ENCODE data around the gene AIG1.
A peak's percentile ranks its signal among the peaks of the same experiment; 100 is the strongest.

AIG1 gene

DNA sequence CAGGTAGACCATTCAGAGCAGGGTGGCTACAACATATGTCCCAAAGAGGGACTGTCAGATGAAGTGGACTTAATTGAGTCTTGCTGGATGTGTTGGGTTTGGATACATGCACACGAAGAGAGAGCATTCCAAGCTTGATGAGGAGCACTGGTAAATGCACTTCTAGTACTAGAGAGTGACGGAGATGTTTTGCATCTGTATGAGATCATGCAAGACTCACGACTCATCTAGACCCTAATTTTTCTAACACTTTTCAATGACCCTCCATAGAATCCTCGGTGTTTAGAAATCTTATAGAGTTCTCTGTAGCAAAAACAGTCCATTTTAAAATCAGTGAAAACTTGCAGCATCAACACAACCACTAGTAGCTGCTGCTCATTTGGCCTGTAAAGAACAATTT is 4.8 kb upstream of the AIG1 start:
- DNase-seq (ENCODE audit: low spot score): no peak
- H3K27ac ChIP-seq: no peak overlapping the region
- H3K4me3 ChIP-seq: no peak overlapping the region
- TF ChIP-seq, protein P1, sequence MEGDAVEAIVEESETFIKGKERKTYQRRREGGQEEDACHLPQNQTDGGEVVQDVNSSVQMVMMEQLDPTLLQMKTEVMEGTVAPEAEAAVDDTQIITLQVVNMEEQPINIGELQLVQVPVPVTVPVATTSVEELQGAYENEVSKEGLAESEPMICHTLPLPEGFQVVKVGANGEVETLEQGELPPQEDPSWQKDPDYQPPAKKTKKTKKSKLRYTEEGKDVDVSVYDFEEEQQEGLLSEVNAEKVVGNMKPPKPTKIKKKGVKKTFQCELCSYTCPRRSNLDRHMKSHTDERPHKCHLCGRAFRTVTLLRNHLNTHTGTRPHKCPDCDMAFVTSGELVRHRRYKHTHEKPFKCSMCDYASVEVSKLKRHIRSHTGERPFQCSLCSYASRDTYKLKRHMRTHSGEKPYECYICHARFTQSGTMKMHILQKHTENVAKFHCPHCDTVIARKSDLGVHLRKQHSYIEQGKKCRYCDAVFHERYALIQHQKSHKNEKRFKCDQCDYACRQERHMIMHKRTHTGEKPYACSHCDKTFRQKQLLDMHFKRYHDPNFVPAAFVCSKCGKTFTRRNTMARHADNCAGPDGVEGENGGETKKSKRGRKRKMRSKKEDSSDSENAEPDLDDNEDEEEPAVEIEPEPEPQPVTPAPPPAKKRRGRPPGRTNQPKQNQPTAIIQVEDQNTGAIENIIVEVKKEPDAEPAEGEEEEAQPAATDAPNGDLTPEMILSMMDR (IDR thresholded peaks at IDR 0.05): no peak

DNA sequence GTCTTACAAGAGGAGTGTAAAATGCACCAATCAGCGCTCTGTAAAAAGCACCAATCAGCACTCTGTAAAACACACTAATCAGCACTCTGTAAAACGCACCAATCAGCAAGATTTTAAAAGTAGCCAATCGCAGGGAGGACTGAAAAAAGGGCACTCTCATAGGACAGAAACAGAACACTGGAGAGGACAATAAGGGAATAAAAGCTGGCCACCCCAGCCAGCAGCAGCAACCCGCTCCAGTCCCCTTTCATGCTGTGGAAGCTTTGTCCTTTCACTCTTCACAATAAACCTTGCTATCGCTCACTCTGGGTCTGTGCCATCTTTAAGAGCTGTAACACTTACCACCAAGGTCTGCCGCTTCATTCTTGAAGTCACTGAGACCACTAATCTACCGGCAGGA is 1.7 kb upstream of the AIG1 start:
- no peak overlapping the region for H3K4me3 ChIP-seq
- no peak for DNase-seq (ENCODE audit: low spot score)
- H3K27ac ChIP-seq: no peak overlapping the region
- TF ChIP-seq, protein P1 (IDR thresholded peaks at IDR 0.05): no peak

DNA sequence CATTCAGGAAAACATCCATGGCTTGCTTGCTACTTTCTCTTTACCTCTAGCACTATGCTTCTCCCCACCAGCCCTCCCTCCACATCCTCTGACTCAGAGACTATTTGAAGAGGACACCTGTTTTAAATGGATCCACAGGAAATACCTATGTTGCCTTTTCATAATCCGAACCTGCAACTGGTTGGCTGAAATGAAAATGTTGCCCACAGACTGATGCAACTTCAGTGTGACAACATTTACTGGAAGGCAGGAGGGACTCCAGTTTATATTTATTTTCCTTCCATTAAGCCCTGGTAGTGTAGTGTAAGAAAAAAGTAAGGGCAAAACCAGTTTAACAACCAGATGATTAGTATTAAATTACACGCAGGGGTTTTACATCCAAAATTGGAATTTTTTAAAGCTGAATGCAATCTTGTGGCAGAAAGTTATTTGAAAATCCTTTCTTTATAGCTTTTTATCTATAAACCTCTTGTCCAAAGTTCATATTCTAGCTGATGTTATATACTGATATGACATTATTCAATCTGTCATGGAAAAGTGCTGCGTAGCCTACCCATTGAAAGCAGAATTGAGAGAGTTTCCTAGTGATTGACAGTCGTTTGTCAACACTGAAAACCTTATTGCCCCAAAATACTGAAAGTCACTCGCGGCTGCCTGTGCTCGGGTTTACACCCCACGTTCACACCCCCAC is 881 bp upstream of the AIG1 start:
- Histone ChIP-seq H3K4me3 (peak overlapping the region; percentile 93), H3K27ac (peak overlapping the region; percentile 83 to 93)
- DNase-seq (ENCODE audit: low spot score): no peak
- TF ChIP-seq, protein P1 (IDR thresholded peaks at IDR 0.05): no peak

DNA sequence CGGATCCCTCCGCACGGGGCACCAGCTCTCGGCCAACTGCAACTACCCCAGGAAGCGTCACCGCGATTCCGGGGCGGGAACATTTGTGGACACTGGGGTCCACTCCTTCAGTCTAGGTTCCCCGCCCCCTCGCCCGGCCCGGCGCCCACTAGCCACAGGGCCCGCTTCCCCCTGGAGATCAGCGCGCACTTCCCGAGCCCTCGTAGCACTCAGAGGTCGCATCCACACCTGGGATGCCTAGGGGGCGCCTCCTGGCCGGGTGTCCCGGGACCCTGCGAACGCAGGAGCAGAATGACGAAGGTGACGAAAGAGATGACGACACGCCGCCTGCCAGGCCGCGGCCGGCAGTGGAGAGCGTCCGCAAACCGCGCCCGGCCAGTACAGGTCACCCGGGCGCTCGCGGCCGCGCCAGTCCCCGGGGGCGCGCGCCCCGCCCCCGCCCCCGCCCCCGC is 309 bp upstream of the AIG1 start:
- peak; percentile 92 for DNase-seq (ENCODE audit: low spot score)
- TF ChIP-seq, protein P1 (IDR thresholded peaks at IDR 0.05): no peak
- Histone ChIP-seq H3K4me3 (peak overlapping the region; percentile 93), H3K27ac (peak overlapping the region; percentile 83 to 93)

DNA sequence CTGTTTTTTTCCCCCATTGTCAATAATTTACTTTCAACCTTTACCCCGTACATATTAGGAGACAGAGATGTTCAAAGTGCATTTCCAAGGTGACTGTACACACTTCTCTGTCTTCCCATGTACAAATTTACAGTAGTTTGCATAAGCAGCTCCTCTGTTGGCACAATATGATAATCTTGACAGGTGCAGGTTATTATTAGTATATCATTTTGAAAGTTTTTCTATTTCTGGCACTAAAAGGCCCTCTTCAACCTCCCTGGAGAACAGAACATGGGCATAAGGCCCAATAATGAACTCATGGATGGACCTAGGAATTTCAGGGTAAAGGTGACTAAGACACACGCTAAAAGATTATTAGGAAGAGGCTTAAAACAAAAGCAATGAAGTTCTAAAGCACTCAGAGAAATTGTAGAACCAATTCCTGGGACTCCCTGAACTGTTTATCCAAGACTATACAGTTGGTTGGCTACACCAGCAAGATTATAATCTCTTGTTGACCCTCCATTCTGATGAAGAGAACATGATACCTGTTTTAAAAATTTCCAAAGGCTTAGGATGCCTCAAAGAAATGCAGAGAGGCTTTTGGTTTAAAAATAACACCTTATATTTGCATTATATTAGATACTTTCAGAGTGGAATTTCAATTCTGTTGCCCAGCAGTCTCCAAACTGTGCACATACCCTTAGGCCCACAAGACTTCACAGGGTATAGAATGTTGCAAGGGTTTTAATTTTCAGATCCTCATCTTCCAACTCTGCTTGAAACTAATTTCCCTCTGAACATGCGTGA is 1.1 kb downstream of the AIG1 start:
- H3K4me3 ChIP-seq: peak overlapping the region; percentile 93
- peak overlapping the region; percentile 57 to 93 for H3K27ac ChIP-seq
- DNase-seq (ENCODE audit: low spot score): no peak
- TF ChIP-seq, protein P1 (IDR thresholded peaks at IDR 0.05): no peak

DNA sequence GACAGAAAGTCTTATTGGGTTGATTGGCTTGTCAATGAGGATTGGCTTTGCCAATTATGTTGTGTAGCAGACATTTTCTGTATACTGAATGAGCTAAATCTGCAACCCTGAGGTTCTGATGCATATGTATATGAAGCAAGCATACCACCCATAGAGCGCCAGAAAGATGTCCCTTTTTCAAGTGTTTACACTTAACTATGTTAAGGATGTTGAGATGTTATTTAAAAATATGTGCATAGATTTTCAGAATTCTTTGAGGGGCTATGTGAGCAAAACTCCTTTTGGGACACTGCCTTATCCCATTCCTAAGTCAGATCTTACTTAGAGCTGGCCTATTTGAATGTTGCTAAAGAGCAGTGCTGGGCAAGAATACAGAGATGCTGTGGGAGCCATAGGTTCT is 1.9 kb downstream of the AIG1 start:
- H3K27ac ChIP-seq: no peak overlapping the region
- H3K4me3 ChIP-seq: no peak overlapping the region
- DNase-seq (ENCODE audit: low spot score): no peak
- TF ChIP-seq, protein P1 (IDR thresholded peaks at IDR 0.05): no peak

Data from coronary artery (tissue), 2 donors.